HG03066 (cell line): ENCODE data around the gene MUC2.

Experiments
- ATAC-seq: cut with Tn5 transposase; IDR thresholded peaks from one replicate; pipeline ENCODE4 v1.9.1; 2021; ENCODE audit warnings: low read depth; ENCODE audit not compliant: unreplicated experiment

Gene MUC2

DNA sequence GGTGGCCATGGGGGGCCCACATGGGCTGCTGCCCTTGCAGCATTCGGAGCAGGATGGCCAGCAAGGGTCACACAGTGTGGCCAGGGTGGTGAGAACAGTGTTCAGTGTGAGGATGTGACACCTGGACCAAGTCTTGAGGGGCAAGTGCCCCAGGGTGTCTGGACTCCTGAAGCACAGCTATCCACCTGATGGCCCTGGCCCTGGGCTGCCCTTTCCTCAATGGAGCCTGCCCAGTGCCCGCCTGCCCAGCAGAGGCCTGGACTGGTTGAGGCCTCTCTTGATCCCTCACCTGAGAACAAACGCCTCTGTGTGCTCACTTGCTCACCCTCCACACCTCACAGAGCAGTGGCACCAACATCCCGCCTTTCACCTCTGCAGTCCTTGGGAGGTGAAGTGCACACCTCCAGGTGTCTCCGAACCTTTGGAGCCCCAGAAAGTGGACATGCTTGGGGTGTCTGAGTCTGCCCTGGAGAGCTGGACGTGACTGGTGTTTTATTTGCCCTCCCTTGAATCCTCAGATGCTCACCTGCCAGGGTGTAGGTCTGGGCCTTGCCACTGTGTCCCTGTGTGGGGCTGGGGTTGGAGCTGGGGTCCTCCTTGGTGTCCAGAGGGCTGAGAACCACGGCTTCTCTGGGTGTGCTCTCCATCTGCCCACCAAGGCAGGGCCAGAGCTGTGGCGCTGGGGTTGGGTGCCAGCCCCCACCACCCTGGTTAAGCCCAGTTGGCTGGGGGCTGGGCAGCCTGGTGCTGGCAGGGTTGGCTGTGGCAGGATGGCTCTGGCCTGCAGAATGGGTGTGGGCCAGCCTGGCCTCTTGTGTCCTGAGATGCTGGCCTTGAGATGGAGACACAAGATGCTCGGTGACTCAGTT is 3.8 kb upstream of the MUC2 start:
- no peak for ATAC-seq

DNA sequence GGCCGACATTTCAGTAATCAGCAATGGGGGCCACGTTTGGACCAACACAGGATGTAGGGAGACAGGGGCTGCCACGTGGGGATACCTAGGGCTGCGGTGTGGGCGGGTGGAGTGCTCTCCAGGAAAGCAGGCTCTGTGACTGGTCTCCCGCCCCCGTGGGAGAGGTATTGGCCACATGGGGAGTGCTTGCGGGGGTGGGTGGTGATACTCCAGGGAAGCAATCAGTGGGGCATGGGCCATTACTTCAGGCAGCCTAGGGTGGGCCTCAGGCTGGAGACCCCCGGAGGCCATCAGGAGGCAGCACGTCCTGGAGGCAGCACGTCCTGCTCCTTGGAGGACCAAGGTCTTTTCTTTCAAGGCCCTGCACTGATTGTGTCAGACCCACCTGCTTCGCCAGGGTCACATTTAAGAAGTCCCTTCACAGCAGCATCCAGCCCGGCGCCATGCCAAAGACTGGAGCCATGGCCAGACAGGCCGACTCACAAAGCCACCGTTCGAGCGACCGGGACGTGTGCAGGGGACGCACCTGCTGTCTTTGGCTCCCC is 3.0 kb upstream of the MUC2 start:
- ATAC-seq: no peak

DNA sequence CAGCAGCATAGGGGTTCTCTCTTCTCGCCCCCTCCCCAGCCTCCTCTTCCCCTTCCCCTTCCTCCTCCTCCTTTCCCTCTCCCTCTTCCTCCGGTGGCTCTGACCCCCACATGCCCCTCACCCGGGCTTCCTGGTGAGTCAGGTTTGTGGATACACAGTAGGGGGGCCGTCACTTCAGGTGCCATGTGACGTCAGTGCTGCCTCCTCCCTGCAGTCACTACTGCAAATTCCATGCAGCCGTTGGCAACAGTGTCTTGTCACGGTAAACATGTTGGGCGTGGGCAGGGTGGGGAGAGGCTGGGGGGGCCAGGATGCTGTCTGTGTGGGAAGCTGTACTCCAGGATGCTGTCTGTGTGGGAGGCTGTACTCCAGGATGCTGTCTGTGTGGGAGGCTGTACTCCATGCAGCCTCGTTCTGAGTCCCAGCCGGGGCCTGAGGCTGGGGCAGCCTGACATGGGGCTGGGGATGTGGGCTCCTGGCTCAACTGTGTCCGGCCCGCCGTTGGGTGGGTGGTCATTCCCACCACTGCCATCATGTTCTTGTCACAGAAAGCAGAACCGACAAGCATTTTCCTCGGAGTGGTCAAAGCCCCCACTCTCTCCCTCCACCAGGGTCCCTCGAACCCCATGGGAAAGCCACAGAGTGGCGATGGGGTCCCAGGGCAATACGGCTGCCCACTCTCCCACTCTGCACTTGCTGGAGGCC is 2.4 kb upstream of the MUC2 start:
- no peak for ATAC-seq

DNA sequence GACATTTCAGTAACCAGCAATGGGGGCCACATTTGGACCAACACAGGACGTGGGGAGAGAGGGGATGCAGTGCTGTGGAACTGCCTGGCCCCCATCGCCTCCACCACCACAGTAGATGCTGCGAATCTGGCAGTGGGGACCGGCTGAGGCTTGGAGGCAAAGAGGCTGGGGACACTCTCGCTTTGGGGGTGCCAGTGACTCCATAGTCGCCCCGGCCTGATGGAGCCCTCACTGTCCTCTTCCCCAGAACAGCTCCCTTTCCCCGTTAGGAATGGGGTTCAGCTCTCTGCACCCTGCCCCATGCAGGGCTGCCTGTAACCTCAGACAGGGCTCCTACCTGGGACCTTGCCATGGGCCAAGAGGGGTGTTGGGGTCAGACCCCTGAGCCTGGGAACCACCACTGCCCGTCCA is 1.8 kb upstream of the MUC2 start:
- no peak for ATAC-seq

DNA sequence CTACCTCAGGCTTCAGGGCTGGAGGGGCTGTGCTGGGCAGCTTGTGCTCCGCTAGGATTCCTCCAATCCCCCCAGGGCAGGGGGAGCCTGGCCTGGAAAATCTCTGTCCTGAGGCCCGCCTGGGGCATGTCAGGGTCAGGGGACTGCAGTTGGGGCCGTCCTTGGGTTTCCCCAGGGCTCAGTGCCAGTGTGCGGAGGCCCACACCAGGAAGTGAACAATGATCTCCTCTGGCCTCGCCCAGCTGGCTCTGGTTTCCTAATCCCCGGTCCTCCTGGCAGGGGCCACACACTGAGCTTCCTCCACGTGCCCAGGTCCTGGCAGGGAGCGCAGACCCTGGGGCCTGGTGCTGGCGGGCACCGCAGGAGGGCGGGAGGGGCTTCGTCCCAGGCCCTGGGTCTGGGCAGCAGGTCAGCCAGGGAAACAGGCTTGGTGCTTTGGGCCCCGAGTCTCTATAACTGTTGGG is 1.4 kb upstream of the MUC2 start:
- ATAC-seq: no peak

DNA sequence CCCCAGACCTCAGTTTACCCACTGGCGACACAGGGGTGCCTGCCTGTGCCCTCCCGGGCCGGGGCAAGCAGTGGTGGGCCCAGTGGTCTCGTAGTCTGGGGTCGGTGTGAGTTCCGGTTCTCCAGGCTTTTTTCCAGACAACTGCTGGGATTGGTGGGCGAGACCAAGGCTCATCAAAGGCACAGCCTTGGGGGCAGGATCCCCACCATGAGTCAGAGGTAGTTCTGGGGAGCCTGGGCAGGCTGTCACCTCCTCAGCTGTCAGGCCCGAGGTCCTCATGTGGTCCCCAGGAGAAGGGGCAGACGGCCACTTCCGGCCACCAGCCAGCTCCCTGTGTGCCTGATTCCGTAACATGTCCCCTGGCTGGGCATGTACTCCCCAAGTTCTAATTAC is 827 bp upstream of the MUC2 start:
- no peak for ATAC-seq

DNA sequence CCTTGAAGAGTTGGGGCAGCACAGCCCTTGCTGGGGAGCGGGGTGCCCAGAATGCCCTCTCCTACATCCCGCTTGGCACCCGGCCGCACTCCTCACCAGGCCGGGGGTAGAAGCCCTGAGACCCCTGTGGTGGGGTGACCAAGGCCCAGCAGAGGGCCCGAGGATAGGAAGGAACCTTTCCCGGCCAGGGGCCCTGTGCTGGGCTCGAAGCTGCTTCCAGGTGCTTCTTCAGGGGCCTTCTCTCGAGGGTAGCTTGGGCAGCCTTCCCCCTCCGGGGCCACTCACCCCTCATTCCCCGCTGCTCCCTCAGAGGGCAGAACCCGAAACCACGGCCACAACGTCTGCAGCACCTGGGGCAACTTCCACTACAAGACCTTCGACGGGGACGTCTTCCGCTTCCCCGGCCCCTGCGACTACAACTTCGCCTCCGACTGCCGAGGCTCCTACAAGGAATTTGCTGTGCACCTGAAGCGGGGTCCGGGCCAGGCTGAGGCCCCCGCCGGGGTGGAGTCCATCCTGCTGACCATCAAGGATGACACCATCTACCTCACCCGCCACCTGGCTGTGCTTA is 752 bp downstream of the MUC2 start:
- ATAC-seq: no peak

DNA sequence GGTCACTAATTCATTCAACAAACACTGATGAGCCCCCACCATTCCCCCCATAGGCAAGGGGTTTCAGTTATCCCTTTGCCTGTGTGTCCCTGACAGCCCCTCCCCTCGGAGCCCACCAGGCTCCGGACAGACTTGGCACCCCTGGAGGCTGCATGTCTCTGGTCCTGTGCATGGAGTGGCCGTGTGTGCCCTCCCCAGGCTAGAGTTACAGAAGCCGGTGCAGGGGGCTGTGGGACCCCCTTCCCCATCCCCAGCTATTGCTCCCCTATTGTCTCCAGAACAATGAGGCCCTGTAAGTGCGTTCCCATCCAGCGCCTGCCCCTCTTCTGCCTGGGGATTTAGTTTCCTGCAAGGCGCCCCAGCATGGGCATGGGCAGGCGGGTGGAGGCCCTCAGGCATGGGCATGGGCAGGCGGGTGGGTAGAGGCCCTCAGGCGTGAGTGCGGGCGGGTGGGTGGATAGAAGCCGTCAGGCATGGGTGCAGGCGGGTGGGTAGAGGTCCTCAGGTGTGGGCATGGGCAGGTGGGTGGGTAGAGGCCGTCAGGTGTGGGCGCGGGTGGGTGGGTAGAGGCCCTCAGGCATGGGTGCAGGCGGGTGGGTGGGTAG is 1.5 kb downstream of the MUC2 start:
- no peak for ATAC-seq

DNA sequence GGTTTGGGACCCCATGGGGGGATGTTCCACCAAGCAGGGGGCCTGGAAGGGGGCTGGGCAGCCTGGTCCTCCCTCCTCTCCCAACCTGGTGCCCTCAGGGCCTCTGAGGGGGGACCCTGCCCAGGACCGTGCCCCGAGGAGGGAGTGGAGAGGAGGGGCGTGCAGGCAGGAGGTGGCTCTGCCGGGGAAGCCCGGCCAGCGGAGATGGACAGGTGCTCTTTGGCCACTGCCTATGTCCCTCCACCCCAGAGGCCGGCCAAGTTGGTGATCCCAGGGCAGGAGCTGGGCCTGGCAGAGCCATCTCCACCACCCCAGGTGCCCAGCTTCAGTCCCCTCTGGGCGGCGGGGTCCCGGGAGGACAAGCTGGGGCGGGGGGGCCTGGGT is 2.4 kb downstream of the MUC2 start:
- no peak for ATAC-seq

DNA sequence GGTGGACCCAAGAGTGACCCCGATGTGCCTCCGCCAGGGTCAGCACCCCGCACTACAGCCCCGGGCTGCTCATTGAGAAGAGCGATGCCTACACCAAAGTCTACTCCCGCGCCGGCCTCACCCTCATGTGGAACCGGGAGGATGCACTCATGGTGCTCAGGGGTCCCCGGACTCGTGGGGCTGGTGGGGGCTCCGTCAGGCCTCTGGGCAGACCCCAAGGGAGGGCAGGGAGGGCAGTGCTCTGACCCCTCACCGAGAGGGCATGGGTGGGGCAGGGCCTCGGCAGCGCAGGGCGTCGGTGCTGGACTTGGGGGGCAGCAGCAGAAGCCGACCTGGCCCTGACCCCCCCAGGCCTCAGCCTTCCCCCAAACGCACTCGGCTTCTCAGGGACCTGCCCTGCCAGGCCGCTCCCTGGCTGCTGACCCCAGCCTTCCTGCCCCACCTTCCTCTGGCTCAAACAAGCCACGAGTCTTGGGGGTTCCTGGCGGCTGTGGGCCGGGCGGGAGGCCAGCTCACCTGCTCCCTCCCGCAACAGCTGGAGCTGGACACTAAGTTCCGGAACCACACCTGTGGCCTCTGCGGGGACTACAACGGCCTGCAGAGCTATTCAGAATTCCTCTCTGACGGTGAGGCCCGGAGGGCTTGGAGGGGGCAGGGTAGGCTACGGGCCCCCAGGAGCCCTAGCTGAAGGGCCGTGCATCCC is 2.9 kb downstream of the MUC2 start:
- ATAC-seq: no peak

DNA sequence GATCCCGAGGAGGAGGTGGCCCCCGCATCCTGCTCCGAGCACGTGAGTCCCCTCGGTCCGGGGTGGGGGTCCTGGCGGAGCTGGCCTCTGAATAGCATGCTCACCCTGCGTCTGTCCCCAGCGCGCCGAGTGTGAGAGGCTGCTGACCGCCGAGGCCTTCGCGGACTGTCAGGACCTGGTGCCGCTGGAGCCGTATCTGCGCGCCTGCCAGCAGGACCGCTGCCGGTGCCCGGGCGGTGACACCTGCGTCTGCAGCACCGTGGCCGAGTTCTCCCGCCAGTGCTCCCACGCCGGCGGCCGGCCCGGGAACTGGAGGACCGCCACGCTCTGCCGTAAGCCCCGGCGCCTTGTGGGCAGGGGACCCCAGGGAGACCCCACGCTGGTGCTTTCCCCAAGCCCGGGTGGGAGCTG is 3.5 kb downstream of the MUC2 start:
- ATAC-seq: no peak

DNA sequence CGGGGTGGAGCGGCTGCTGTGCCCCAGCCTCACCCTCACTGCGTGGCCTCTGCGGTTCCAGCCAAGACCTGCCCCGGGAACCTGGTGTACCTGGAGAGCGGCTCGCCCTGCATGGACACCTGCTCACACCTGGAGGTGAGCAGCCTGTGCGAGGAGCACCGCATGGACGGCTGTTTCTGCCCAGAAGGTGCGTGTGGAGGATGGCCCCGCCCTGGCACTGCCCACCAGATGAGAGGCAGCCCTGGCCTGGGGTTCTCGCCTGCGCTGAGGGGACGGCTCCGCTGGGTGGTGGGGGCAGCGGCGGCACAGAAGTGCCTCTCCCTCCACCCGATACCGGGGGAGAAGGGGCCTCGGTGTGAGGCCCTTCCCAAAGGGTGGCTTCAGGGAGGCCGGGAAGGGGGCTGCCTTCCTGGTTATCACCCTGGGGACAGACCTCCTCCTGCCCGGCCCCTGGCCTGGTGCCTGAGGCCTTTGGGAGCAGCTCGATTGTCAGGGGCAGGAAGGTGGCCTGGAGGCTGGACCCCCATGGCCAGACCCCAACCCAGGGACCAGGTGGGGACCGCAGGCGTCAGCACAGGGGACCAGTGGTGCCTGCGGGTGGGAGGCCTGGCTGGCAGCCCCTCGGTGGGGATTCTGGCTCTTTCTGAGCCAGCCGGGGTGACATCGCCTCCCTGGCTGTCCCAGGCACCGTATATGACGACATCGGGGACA is 7.1 kb downstream of the MUC2 start:
- ATAC-seq: no peak

DNA sequence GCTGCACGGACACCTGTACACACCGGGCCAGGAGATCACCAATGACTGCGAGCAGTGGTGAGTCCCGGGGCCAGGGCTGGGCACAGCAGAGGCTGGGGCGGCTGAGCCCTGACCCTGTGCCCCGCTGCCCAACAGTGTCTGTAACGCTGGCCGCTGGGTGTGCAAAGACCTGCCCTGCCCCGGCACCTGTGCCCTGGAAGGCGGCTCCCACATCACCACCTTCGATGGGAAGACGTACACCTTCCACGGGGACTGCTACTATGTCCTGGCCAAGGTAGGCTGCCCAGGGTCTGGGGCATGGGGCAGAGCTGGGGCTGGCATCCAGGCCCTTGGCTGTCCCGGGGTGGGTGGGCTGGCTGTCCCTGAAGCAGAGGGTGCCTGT is 7.7 kb downstream of the MUC2 start:
- ATAC-seq: no peak

DNA sequence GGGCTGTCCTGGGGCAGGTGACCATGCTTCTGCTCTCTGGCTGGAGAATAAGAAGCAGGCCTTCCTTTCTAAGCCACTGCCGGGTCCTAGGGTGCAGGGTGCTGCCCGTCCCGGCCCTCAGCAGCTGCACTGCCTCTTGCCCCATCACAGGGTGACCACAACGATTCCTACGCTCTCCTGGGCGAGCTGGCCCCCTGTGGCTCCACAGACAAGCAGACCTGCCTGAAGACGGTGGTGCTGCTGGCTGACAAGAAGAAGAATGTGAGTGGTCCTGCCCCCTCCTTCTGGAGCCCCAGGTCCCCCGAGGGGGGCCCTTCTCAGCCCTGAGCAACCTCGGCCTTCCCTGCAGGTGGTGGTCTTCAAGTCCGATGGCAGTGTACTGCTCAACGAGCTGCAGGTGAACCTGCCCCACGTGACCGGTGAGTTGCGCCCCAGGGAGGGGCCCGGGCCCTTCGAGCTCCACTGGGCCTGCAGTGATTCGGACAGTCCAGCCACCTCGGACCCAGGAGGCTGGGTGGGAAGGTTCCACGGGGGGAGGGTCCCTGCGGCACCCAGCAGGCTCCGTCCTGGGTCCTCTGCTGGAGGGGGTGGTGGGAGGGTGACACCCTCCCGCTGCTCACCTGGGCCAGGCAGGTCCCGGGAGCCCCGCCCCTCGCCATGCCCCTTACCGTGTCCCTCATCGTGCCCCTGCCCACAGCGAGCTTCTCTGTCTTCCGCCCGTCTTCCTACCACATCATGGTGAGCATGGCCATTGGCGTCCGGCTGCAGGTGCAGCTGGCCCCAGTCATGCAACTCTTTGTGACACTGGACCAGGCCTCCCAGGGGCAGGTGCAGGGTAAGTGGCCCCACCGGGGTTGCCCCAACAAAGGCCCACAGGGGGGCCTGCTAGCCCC is 8.3 kb downstream of the MUC2 start:
- ATAC-seq: no peak

DNA sequence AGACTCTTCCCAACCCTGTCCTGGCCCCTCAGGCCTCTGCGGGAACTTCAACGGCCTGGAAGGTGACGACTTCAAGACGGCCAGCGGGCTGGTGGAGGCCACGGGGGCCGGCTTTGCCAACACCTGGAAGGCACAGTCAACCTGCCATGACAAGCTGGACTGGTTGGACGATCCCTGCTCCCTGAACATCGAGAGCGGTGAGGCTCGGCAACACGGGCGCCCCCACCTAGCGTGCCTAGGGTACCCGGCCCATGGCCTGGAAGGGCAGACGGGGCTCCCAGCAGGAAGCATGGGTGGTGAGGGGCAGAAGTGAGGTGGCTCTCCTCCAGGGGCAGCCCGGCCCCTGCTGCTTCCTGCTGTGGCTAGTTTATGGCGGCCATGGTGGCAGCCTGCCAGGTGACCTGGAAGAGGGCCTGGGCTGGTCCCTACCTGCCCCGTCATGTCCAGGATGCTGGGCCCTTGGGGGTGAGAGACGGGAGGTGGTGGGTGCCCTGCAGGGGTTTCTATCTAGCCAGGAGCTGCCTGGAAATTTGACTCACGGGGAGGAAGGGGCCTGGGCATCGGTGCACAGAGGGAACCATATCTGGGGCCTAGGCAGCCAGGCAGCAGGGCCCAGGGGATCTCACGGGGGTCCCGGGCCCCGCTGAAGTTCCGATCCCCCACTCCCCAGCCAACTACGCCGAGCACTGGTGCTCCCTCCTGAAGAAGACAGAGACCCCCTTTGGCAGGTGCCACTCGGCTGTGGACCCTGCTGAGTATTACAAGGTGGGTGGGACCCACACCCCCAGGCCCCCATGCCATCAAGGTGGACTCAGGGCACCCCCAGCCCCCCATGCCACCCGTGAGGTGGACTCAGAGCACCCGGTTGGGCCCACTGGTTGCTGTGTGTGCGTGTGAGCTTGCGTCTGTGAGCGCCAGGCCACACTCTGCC is 9.2 kb downstream of the MUC2 start:
- no peak for ATAC-seq

DNA sequence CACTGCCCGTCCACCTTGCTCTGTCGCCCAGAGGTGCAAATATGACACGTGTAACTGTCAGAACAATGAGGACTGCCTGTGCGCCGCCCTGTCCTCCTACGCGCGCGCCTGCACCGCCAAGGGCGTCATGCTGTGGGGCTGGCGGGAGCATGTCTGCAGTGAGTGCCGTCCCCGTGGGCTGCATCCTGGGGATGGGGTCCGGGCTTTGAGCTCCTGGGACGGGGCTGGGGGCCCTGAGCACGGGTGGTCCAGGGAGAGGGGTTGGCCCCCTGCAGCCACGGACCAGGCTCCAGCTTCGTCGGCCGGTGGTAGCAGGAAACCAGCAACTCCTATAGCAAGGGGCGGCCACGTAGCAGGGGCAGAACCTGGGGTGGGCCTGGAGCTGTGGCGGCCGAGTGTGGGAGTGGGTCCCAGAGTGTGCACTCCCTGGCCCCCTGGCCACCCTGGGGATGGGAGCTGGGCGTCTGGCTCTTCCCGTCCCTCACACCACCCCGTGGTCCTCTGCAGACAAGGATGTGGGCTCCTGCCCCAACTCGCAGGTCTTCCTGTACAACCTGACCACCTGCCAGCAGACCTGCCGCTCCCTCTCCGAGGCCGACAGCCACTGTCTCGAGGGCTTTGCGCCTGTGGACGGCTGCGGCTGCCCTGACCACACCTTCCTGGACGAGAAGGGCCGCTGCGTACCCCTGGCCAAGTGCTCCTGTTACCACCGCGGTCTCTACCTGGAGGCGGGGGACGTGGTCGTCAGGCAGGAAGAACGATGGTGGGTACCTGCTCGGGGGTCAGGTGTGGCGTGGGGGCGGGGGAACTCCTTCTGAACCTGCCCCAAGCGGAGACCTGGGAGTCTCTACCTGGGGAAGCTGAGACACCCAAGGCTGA is 10.1 kb downstream of the MUC2 start:
- no peak for ATAC-seq
